Endothelial cell of umbilical vein (primary cell): Measurements from ENCODE around the gene ACTR1A. TPM values are rescaled to one million over a fixed set of nuclear protein-coding genes. Genes with fewer than 3 reads are reported as not detected.

Source experiments
- BruUV-seq: library from RNA; stranded (reverse); fragments of 400-500 nt; replicated peaks from 2 replicates; lab custom pipeline; 2021; lab: Mats Ljungman, UMichigan
- CTCF ChIA-PET: fragments of 300-600, 350-600 bp; sonication (Branson Sonifier 250); formaldehyde crosslinking; loops from one replicate; lab custom pipeline; 2021; ENCODE audit warnings: antibody characterized with exemption, inconsistent platforms; lab: Charles Lee
- POLR2A ChIA-PET: fragments of 300-600, 350-600 bp; sonication (Branson Sonifier 250); formaldehyde crosslinking; loops from one replicate; lab custom pipeline; 2021; ENCODE audit warnings: antibody characterized with exemption, inconsistent platforms; lab: Charles Lee
- DNase-seq: peaks from one replicate; pipeline ENCODE4 v3.0.0-alpha.2; 2011; ENCODE audit warnings: low read depth, low spot score
- FAIRE-seq: peaks from 2 replicates; lab custom pipeline; 2011; peaks lifted over from hg19 to GRCh38; lab: Jason Lieb, UNC
- H2AFZ ChIP-seq: 2 replicates; pipeline ENCODE4 v1.6.0; 2012; ENCODE audit warnings: low read depth, low read length, control low read depth, inconsistent platforms
- H3K27ac ChIP-seq: 2 replicates; pipeline ENCODE4 v1.5.1; 2011; ENCODE audit warnings: low read depth, mild to moderate bottlenecking, control low read depth, low read length, moderate library complexity; ENCODE audit not compliant: insufficient read depth
- H3K27me3 ChIP-seq, 2 experiments: 2 replicates each; pipeline versions ENCODE4 v1.6.0 to v1.6.1; 2011; ENCODE audit warnings: low read length in 2 of 2, mixed read lengths in 1 of 2; ENCODE audit not compliant: control insufficient read depth in 2 of 2, insufficient read depth in 2 of 2
- H3K36me3 ChIP-seq, 2 experiments: 2 replicates in 1 of 2; 3 replicates in 1 of 2; pipeline ENCODE4 v1.5.1; 2011; ENCODE audit warnings: low read length in 2 of 2, mild to moderate bottlenecking in 1 of 2, moderate library complexity in 1 of 2; ENCODE audit not compliant: control insufficient read depth in 2 of 2, insufficient read depth in 2 of 2; ENCODE audit errors: extremely low read depth in 1 of 2
- H3K4me1 ChIP-seq: 3 replicates; pipeline ENCODE4 v1.5.1; 2011; ENCODE audit warnings: mild to moderate bottlenecking, low read length; ENCODE audit not compliant: control insufficient read depth, insufficient read depth; ENCODE audit errors: extremely low read depth
- H3K4me2 ChIP-seq: 2 replicates; pipeline ENCODE4 v1.6.1; 2011; ENCODE audit warnings: low read length, control low read depth, mixed read lengths; ENCODE audit not compliant: insufficient read depth
- H3K4me3 ChIP-seq, 3 experiments: fragments of 200-600 bp in 1 of 3; sonication (generic), shearing (Covaris generic) in 1 of 3; replicated peaks in 1 of 3; 2 replicates each; pipeline ENCODE4 v1.5.1; 2011 to 2016; ENCODE audit warnings: control low read depth in 3 of 3, low read length in 3 of 3, mild to moderate bottlenecking in 2 of 3, inconsistent platforms in 1 of 3, low read depth in 1 of 3, moderate library complexity in 1 of 3; ENCODE audit not compliant: insufficient read depth in 1 of 3
- H3K79me2 ChIP-seq: 2 replicates; pipeline ENCODE4 v1.6.0; 2012; ENCODE audit warnings: low read length, inconsistent platforms; ENCODE audit not compliant: control insufficient read depth, insufficient read depth
- H3K9ac ChIP-seq: replicated peaks from 2 replicates; pipeline ENCODE3; 2011; ENCODE audit warnings: low read length, control low read depth; ENCODE audit not compliant: insufficient read depth; ENCODE audit errors: extremely low read depth
- H3K9me1 ChIP-seq: replicated peaks from 3 replicates; pipeline ENCODE4 v1.6.0; 2011; ENCODE audit warnings: mild to moderate bottlenecking, low read length; ENCODE audit not compliant: control insufficient read depth, insufficient read depth; ENCODE audit errors: extremely low read depth
- H3K9me3 ChIP-seq: replicated peaks from 2 replicates; pipeline ENCODE4 v1.5.1; 2012; ENCODE audit warnings: low read length, inconsistent platforms; ENCODE audit not compliant: control insufficient read depth, insufficient read depth
- H4K20me1 ChIP-seq: replicated peaks from 2 replicates; pipeline ENCODE3; 2011; ENCODE audit warnings: mild to moderate bottlenecking, low read length; ENCODE audit not compliant: control insufficient read depth, insufficient read depth; ENCODE audit errors: extremely low read depth
- CTCF ChIP-seq, 2 donors: IDR thresholded peaks; 1 replicate in 1 of 2; 2 replicates in 1 of 2; pipeline ENCODE4 v1.5.1; 2011; ENCODE audit warnings: low read length in 2 of 2, mild to moderate bottlenecking in 2 of 2, moderate library complexity in 2 of 2, control low read depth in 1 of 2, inconsistent platforms in 1 of 2, low read depth in 1 of 2; ENCODE audit not compliant: insufficient read depth in 1 of 2; ENCODE audit errors: extremely low read depth in 1 of 2
- FOS ChIP-seq: IDR thresholded peaks from 2 replicates; pipeline ENCODE4 v1.6.1; 2011; ENCODE audit warnings: mild to moderate bottlenecking, low read length, moderate library complexity, borderline replicate concordance; ENCODE audit not compliant: insufficient read depth
- GATA2 ChIP-seq: IDR thresholded peaks from 2 replicates; pipeline ENCODE4 v1.7.0; 2011; ENCODE audit warnings: low read depth, mild to moderate bottlenecking, moderate library complexity, mixed read lengths, low read length; ENCODE audit not compliant: insufficient read length, insufficient read depth
- JUN ChIP-seq: IDR thresholded peaks from 2 replicates; pipeline ENCODE4 v1.6.1; 2011; ENCODE audit warnings: borderline replicate concordance, low read depth; ENCODE audit not compliant: insufficient read length, insufficient read depth
- MAX ChIP-seq: IDR thresholded peaks from 2 replicates; pipeline ENCODE4 v1.6.1; 2011; ENCODE audit not compliant: insufficient read depth, insufficient read length
- POLR2A ChIP-seq: IDR thresholded peaks from 2 replicates; pipeline ENCODE4 v1.6.1; 2012; ENCODE audit warnings: low read depth, mild to moderate bottlenecking, control low read depth, low read length
- POLR2AphosphoS5 ChIP-seq: IDR thresholded peaks from 2 replicates; pipeline ENCODE4 v1.6.1; 2012; ENCODE audit warnings: low read depth, mild to moderate bottlenecking, control low read depth, low read length, moderate library complexity; ENCODE audit not compliant: insufficient read depth
- dilution Hi-C: fragments of 300-500 bp; cut with MboI; formaldehyde crosslinking; loops from one replicate; pipeline ENCODE4 v1.15.0; 2019; ENCODE audit warnings: low sequenced_read_pairs; ENCODE audit not compliant: extremely low pct_ligation_motif_present
- intact Hi-C: fragments of 100-400 bp; cut with micrococcal nuclease; formaldehyde crosslinking; loops from one replicate; pipeline ENCODE4 v1.10.0; 2022
- polyA plus RNA-seq, 4 experiments: library from polyadenylated mRNA; depleted of rRNA in 3 of 4; stranded (reverse) in 3 of 4; unstranded in 1 of 4; fragments of >200 nt; gene quantifications; 2 replicates each; pipeline versions ENCODE4 v1.2.1 to v1.2.3, GENCODE V29; 2011 to 2012; ENCODE audit warnings: missing spikeins in 1 of 4
- total RNA-seq: library from RNA; stranded (reverse); gene quantifications from 2 replicates; pipeline ENCODE4 v1.2.3, GENCODE V29; 2021

Gene ACTR1A
- total and polyA plus RNA-seq, 2 donors (not counting 3 experiments of a cell fraction or from before 2014, with no cell fraction given): 155 to 164 TPM

DNA sequence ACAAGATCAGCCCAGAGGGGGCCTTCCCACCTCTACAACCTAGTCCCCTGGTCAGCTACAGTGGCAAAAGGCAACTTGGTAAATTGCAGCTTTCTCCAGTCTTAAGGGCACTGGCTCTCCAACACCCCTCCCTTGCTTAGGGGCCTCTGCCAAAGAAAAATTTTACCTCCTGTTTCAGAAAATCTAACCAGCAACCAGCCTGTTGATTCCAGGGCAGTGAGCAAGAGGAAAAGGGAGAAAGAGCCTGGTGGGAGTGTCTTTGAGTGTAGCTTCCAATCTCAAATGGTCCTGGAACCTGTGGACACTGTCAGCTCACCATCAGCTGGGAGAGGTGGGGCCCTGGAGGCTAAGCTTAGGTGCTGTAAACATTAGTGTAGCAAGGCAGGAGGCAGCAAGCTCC lies 22.9 kb downstream of the ACTR1A start:
- Histone ChIP-seq H3K27ac (no peak overlapping the region), H3K9me1 (no peaks in the 10 kb centered on the region), H3K4me1 (no peaks in the 10 kb centered on the region), H3K79me2 (no peaks in the 10 kb centered on the region), H3K9me3 (no peaks in the 10 kb centered on the region), H3K4me2 (no peak overlapping the region), H3K4me3 (no peak overlapping the region), H4K20me1 (no peaks in the 10 kb centered on the region), H3K36me3 (peaks cover 29 to 46% of the 10 kb centered on the region in 2 experiments), H3K27me3 (no peaks in the 10 kb centered on the region), H2AFZ (no peak overlapping the region), H3K9ac (no peak overlapping the region)
- no TSS peak for BruUV-seq
- ChIA-PET CTCF (interaction anchor here (0.8 to 3.1 kb wide), 19 partner anchors 11 to 311 kb away, joined by 3 to 28 read pairs (median 5); partner anchors contain the start of genes ACTR1A, CUEDC2 and SUFU), POLR2A (interaction anchor here (0.5 kb wide), 1 partner anchor 356 kb away, joined by 5 read pairs; no protein-coding TSS in a partner anchor)
- no peak for DNase-seq
- no peak for FAIRE-seq
- intact Hi-C loops (loop anchor here (1.0 to 2.0 kb wide), 3 partner anchors 85 to 310 kb away; no protein-coding TSS in a partner anchor), dilution Hi-C loops (no loop called here)
- no peak for TF ChIP-seq FOS
- TF ChIP-seq CTCF (IDR thresholded peaks at IDR 0.05; ENCODE audit: extremely low read depth in 1 of 2, insufficient read depth in 1 of 2, low read depth in 1 of 2, low read length in 2 of 2): no peak
- no peak for TF ChIP-seq POLR2AphosphoS5
- TF ChIP-seq GATA2: no peak
- no peak for TF ChIP-seq JUN
- no peak for TF ChIP-seq POLR2A
- TF ChIP-seq MAX: no peak
